ENCODE data around the gene ACSM6. TPM values are rescaled to one million over a fixed set of nuclear protein-coding genes. Genes with fewer than 3 reads are reported as not detected.

Gene ACSM6
- total and polyA plus RNA-seq, 2 donors (not counting 3 experiments of a cell fraction or from before 2014, with no cell fraction given): not detected

GRCh38 chr10:95187617-95188016 is 6.4 kb upstream of the ACSM6 start:
- no peaks in the 10 kb centered on the region for H4K20me1 ChIP-seq (replicated peaks; ENCODE audit: control insufficient read depth, extremely low read depth, insufficient read depth, low read length)
- H3K9me3 ChIP-seq (replicated peaks; ENCODE audit: control insufficient read depth, insufficient read depth, low read length): no peaks in the 10 kb centered on the region
- H3K27me3 ChIP-seq (ENCODE audit: control insufficient read depth in 2 of 2, insufficient read depth in 2 of 2, low read length in 2 of 2): peaks cover 0 to 8% of the 10 kb centered on the region in 2 experiments
- FAIRE-seq: no peak
- H3K36me3 ChIP-seq (ENCODE audit: control insufficient read depth in 2 of 2, extremely low read depth in 1 of 2, insufficient read depth in 2 of 2, low read length in 2 of 2): no peaks in the 10 kb centered on the region
- DNase-seq (ENCODE audit: low read depth, low spot score): no peak
- no peaks in the 10 kb centered on the region for H3K79me2 ChIP-seq (ENCODE audit: control insufficient read depth, insufficient read depth, low read length)
- ChIA-PET POLR2A (no interaction called here), CTCF (interaction anchor here (0.6 to 1.1 kb wide), 3 partner anchors 14 to 143 kb away, joined by 3 read pairs; no protein-coding TSS in a partner anchor)
- H3K9ac ChIP-seq (replicated peaks; ENCODE audit: extremely low read depth, insufficient read depth, low read length): no peak overlapping the region
- intact Hi-C loops (cut with micrococcal nuclease): no loop called here
- H3K9me1 ChIP-seq (replicated peaks; ENCODE audit: control insufficient read depth, extremely low read depth, insufficient read depth, low read length): no peaks in the 10 kb centered on the region
- no peak overlapping the region for H3K27ac ChIP-seq (ENCODE audit: insufficient read depth, low read depth, low read length)
- no peak for TF ChIP-seq POLR2A (IDR thresholded peaks at IDR 0.05; ENCODE audit: low read depth, low read length)
- TF ChIP-seq GATA2 (IDR thresholded peaks at IDR 0.05; ENCODE audit: insufficient read depth, insufficient read length, low read depth, low read length): no peak
- TF ChIP-seq JUN (IDR thresholded peaks at IDR 0.05; ENCODE audit: borderline replicate concordance, insufficient read depth, insufficient read length, low read depth): no peak
- TF ChIP-seq CTCF (IDR thresholded peaks at IDR 0.05; ENCODE audit: extremely low read depth in 1 of 2, insufficient read depth in 1 of 2, low read depth in 1 of 2, low read length in 2 of 2): no peak
- no peak for TF ChIP-seq MYC (IDR thresholded peaks at IDR 0.05; ENCODE audit: low read depth, low read length)
- TF ChIP-seq POLR2AphosphoS5 (IDR thresholded peaks at IDR 0.05; ENCODE audit: insufficient read depth, low read depth, low read length): no peak
- no peak for TF ChIP-seq MAX (IDR thresholded peaks at IDR 0.05; ENCODE audit: insufficient read depth, insufficient read length)
- TF ChIP-seq FOS (IDR thresholded peaks at IDR 0.05; ENCODE audit: borderline replicate concordance, insufficient read depth, low read length): no peak
- TF ChIP-seq EZH2 (IDR thresholded peaks at IDR 0.05; ENCODE audit: borderline replicate concordance, low read depth, low read length, severe bottlenecking): no peak
- H3K4me3 ChIP-seq (replicated peaks in 1 of 3; ENCODE audit: insufficient read depth in 1 of 3, low read depth in 1 of 3, low read length in 3 of 3): no peak overlapping the region
- peaks cover 5% of the 10 kb centered on the region for H3K4me1 ChIP-seq (ENCODE audit: control insufficient read depth, extremely low read depth, insufficient read depth, low read length)
- no TSS peak for BruUV-seq (replicated peaks)
- H3K4me2 ChIP-seq (ENCODE audit: insufficient read depth, low read length): no peak overlapping the region
- no peak overlapping the region for H2AFZ ChIP-seq (ENCODE audit: low read depth, low read length)
- dilution Hi-C loops (cut with MboI; ENCODE audit: extremely low pct_ligation_motif_present, low sequenced_read_pairs): no loop called here

All from endothelial cell of umbilical vein (primary cell).